Raji (cell line): ENCODE results near the gene TBCB.
A peak's percentile ranks its signal among the peaks of the same experiment; 100 is the strongest.

Source experiments
- POLR2A ChIP-seq: IDR thresholded peaks from 2 replicates; pipeline ENCODE4 v1.6.1; 2011; ENCODE audit warnings: low read depth, low read length, control low read depth; ENCODE audit not compliant: insufficient read depth

Gene TBCB

GRCh38 chr19:36114721-36115452, 381 bp upstream of the TBCB start, which contains the start of gene POLR2I:
Gene POLR2I (minus strand): TSS chr19:36114875. CDS start chr19:36114856, 19 bp downstream.
- peak; percentile 85 for TF ChIP-seq POLR2A

- no peak for TF ChIP-seq POLR2A
These were observed 1.0 kb downstream of the TBCB start for GRCh38 chr19:36116344-36116637.

- TF ChIP-seq POLR2A = no peak
These were observed 5.1 kb downstream of the TBCB start for GRCh38 chr19:36120092-36120983.

GRCh38 chr19:36120984-36121358, 5.7 kb downstream of the TBCB start:
- no peak for TF ChIP-seq POLR2A

GRCh38 chr19:36121486-36122124, 6.3 kb downstream of the TBCB start:
- no peak for TF ChIP-seq POLR2A

DNA sequence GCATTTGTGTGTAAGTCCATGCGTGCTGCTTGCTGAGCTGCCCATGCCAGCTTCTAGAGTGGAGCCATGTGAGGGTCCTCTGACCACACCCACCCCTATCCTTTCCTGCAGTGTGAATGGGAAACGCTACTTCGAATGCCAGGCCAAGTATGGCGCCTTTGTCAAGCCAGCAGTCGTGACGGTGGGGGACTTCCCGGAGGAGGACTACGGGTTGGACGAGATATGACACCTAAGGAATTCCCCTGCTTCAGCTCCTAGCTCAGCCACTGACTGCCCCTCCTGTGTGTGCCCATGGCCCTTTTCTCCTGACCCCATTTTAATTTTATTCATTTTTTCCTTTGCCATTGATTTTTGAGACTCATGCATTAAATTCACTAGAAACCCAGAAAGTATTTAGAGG, 10.3 kb downstream of the TBCB start:
- no peak for TF ChIP-seq POLR2A

GRCh38 chr19:36128392-36128736, 13.1 kb downstream of the TBCB start:
- no peak for TF ChIP-seq POLR2A

DNA sequence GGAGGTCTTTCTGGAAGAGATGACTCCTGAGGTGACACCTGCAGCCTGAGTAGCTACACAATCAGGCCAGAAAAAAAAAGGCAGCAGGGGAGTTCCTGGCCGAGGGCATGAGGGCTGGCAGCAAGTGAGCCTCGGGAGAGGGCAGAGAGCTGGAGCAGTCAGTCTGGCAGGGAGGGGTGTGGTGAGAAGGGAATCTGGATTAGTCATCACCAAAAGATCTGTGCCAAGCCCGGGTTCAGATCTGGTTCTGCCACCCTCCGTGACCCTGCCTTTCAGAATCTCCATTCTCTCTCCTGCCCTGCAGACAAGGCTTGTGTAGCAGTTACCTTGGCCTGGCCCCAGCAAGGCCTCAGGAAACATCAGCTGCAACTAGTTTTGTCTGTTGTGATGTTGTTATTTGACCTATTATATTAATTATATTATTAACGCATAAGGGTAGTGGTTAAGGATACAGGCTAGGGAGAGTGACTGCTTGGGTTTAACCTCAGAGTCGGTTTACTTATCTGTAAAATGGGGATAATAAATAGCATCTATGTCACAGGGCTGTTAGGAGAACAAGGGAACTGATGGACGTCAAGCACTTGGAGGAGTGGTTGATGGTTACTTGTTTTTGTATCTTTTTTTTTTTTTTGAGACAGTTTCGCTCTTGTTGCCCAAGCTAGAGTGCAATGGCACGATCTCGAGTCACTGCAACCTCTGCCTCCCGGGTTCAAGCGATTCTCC, 21.9 kb downstream of the TBCB start:
- no peak for TF ChIP-seq POLR2A

- TF ChIP-seq POLR2A = no peak
These were observed 23.8 kb downstream of the TBCB start for GRCh38 chr19:36139120-36139472.

GRCh38 chr19:36139473-36140303, 24.4 kb downstream of the TBCB start, which contains the start of gene CAPNS1:
Gene CAPNS1 (plus strand): TSS chr19:36140066. CDS start chr19:36141012, 946 bp downstream.
- TF ChIP-seq POLR2A = peak; percentile 86

DNA sequence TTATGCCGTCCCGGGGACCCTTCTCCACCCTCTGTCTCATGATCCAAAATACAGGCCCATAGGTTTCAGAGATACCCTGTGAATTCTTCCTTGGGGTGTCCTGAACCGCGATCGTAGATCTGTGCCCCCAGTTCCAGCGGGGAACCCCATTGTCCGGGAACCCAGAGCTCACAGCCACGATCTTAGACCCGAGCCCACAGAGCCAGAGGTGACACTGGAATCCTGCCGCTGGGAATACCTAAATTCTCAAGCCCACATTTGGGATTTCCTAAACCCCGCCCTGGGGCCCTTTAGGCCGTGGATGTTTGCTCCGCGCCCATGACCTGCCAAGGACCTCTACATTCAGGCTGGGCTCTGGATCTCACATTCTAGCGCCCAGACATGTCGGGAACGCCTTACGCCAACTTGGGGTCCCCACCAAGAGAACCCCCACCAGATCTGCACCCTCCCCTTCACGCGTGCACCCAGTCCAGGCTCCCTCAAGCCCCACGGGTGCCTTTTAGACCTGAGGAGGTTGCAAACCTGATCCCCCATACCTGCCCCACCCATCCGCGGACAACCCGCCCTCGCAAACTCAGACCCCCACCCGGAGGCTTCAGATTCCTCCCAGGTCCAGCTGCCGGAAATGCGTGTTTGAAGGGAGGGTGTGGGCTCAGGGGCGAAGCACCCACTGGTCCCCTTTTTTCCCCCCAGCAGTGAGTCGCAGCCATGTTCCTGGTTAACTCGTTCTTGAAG, 25.2 kb downstream of the TBCB start:
- 0 out of 2 replicates have a peak, but pooled peaks have one; percentile 11 for TF ChIP-seq POLR2A

- peak; percentile 39; the same call in 1 of the 2 replicates for TF ChIP-seq POLR2A
These were observed 26.0 kb downstream of the TBCB start for GRCh38 chr19:36141039-36141927.

- no peak for TF ChIP-seq POLR2A
These were observed 26.8 kb downstream of the TBCB start for GRCh38 chr19:36142046-36142445.
